GM12878 (cell line): ENCODE data around the gene ATP12A.

Experiments
- ASH2L ChIP-seq: fragments of 300-600, 200-600 bp; sonication (generic); IDR thresholded peaks from 2 replicates; pipeline ENCODE4 v1.6.1; 2017; ENCODE audit warnings: low read depth, mild to moderate bottlenecking, borderline replicate concordance
- ATF7 ChIP-seq: fragments of 450-650 bp; IDR thresholded peaks from 2 replicates; pipeline ENCODE4 v1.6.1; 2016; ENCODE audit warnings: low read depth, mild to moderate bottlenecking
- POLR2A ChIP-seq: IDR thresholded peaks from 2 replicates; pipeline ENCODE4 v1.6.1; 2011; ENCODE audit warnings: low read depth, mild to moderate bottlenecking, low read length

- no peak for TF ChIP-seq ATF7
- no peak for TF ChIP-seq ASH2L
- no peak for TF ChIP-seq POLR2A
Measured at GRCh38 chr13:24694907-24695306, 14.7 kb downstream of the ATP12A start.
